DOHH2 (cell line): ENCODE data around the gene LAMB1.

Experiments used
- H3F3A ChIP-seq: fragments of 200-600 bp; sonication (generic), shearing (Covaris generic); 2 replicates; pipeline ENCODE4 v1.6.0; 2016; ENCODE audit warnings: antibody characterized with exemption, mild to moderate bottlenecking; ENCODE audit not compliant: control insufficient read depth, insufficient read depth
- H3K27ac ChIP-seq: fragments of 200-600 bp; sonication (generic); 2 replicates; pipeline ENCODE4 v1.5.1; 2014; ENCODE audit warnings: low read depth, mild to moderate bottlenecking, low read length, moderate library complexity
- H3K27me3 ChIP-seq: fragments of 200-600 bp; sonication (generic); 2 replicates; pipeline ENCODE4 v1.6.1; 2014; ENCODE audit warnings: mild to moderate bottlenecking, low read length, mixed read lengths; ENCODE audit not compliant: control insufficient read depth
- H3K36me3 ChIP-seq: fragments of 200-600 bp; sonication (generic); 2 replicates; pipeline ENCODE4 v1.6.1; 2014; ENCODE audit warnings: mild to moderate bottlenecking, low read length, moderate library complexity, mixed read lengths; ENCODE audit not compliant: control insufficient read depth
- H3K4me1 ChIP-seq: fragments of 200-600 bp; sonication (generic); 2 replicates; pipeline ENCODE4 v1.6.1; 2014; ENCODE audit warnings: mild to moderate bottlenecking, low read length, mixed read lengths; ENCODE audit not compliant: control insufficient read depth
- H3K4me2 ChIP-seq: fragments of 200-600 bp; sonication (generic); 2 replicates; pipeline ENCODE4 v1.6.0; 2014; ENCODE audit warnings: mild to moderate bottlenecking, low read length, moderate library complexity
- H3K4me3 ChIP-seq: fragments of 200-600 bp; sonication (generic); 2 replicates; pipeline ENCODE4 v1.5.1; 2014; ENCODE audit warnings: mild to moderate bottlenecking, low read length, mixed read lengths
- H3K79me2 ChIP-seq: fragments of 200-600 bp; sonication (generic); 2 replicates; pipeline ENCODE4 v1.6.1; 2014; ENCODE audit warnings: mild to moderate bottlenecking, low read length, mixed read lengths; ENCODE audit not compliant: control insufficient read depth
- H3K9me2 ChIP-seq: fragments of 200-600 bp; sonication (generic); replicated peaks from 2 replicates; pipeline ENCODE4 v1.6.1; 2014; ENCODE audit warnings: mild to moderate bottlenecking, low read length, mixed read lengths; ENCODE audit not compliant: control insufficient read depth
- H3K9me3 ChIP-seq: fragments of 200-600 bp; sonication (generic); 2 replicates; pipeline ENCODE4 v1.6.1; 2014; ENCODE audit warnings: antibody characterized with exemption, low read length, mixed read lengths; ENCODE audit not compliant: control insufficient read depth, insufficient read depth
- H4K20me1 ChIP-seq: fragments of 200-600 bp; sonication (generic); 2 replicates; pipeline ENCODE4 v1.6.0; 2014; ENCODE audit warnings: low read depth, mild to moderate bottlenecking, antibody characterized with exemption, low read length, moderate library complexity; ENCODE audit not compliant: control insufficient read depth, insufficient read depth
- EZH2phosphoT487 ChIP-seq: fragments of 200-600 bp; sonication (generic); IDR thresholded peaks from 2 replicates; pipeline ENCODE4 v1.6.1; 2017; ENCODE audit warnings: borderline replicate concordance, mild to moderate bottlenecking, antibody characterized with exemption, low read length, moderate library complexity, mixed read lengths
- TF ChIP-seq, protein P1 (sequence below): fragments of 200-600 bp; sonication (generic); IDR thresholded peaks from one replicate; pipeline ENCODE4 v1.5.1; 2014; ENCODE audit warnings: antibody characterized with exemption, mild to moderate bottlenecking, low read depth, low read length; ENCODE audit not compliant: poor library complexity, severe bottlenecking

Gene LAMB1

DNA sequence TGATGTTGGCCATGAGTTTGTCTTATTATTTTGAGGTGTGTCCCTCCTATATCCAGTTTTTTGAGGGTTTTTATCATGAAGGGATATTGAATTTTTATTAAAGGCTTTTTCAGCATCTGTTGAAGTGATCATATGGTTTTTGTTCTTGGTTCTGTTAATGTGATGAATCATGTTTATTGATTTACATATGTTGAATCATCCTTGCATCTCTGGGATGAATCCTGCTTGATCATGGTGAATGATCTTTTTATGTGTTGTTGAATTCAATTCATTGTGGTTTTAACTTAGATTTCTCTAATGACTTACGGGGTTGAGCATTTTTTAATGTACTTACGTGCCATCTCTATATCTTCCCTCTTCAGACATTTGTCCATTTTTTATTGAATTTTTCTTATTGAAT lies 89.1 kb downstream of the LAMB1 start:
- Histone ChIP-seq H3K27me3 (no peaks in the 10 kb centered on the region), H4K20me1 (no peaks in the 10 kb centered on the region), H3K4me2 (no peak overlapping the region), H3K79me2 (peaks cover 32% of the 10 kb centered on the region), H3K4me3 (no peak overlapping the region), H3F3A (no peaks in the 10 kb centered on the region), H3K9me2 (no peaks in the 10 kb centered on the region), H3K9me3 (no peaks in the 10 kb centered on the region), H3K4me1 (no peaks in the 10 kb centered on the region), H3K27ac (no peak overlapping the region), H3K36me3 (peaks cover 93% of the 10 kb centered on the region)
- TF ChIP-seq, protein P1, sequence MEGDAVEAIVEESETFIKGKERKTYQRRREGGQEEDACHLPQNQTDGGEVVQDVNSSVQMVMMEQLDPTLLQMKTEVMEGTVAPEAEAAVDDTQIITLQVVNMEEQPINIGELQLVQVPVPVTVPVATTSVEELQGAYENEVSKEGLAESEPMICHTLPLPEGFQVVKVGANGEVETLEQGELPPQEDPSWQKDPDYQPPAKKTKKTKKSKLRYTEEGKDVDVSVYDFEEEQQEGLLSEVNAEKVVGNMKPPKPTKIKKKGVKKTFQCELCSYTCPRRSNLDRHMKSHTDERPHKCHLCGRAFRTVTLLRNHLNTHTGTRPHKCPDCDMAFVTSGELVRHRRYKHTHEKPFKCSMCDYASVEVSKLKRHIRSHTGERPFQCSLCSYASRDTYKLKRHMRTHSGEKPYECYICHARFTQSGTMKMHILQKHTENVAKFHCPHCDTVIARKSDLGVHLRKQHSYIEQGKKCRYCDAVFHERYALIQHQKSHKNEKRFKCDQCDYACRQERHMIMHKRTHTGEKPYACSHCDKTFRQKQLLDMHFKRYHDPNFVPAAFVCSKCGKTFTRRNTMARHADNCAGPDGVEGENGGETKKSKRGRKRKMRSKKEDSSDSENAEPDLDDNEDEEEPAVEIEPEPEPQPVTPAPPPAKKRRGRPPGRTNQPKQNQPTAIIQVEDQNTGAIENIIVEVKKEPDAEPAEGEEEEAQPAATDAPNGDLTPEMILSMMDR: no peak
- no peak for TF ChIP-seq EZH2phosphoT487

DNA sequence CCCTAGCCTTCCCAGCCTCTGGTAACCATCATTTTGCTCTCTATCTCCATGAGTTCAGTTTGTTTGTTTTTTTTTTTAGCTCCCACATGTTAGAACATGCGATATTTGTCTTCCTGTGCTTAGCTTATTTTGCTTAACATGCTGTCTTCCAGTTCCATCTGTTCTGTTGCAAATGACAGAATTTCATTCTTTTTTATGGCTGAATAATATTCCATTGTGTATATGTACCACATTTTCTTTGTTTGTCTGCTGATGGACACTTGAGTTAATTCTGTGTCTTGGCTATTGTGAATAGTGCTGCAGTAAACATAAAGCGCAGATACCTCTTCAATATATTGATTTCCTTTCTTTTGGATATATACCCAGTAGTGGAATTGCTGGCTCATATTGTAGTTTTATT lies 91.0 kb downstream of the LAMB1 start:
- no peaks in the 10 kb centered on the region for H3F3A ChIP-seq
- no peak overlapping the region for H3K27ac ChIP-seq
- no peaks in the 10 kb centered on the region for H4K20me1 ChIP-seq
- no peaks in the 10 kb centered on the region for H3K9me2 ChIP-seq
- TF ChIP-seq, protein P1: no peak
- TF ChIP-seq EZH2phosphoT487: no peak
- peaks cover 32% of the 10 kb centered on the region for H3K79me2 ChIP-seq
- H3K27me3 ChIP-seq: no peaks in the 10 kb centered on the region
- no peaks in the 10 kb centered on the region for H3K9me3 ChIP-seq
- peaks cover 90% of the 10 kb centered on the region for H3K36me3 ChIP-seq
- no peaks in the 10 kb centered on the region for H3K4me1 ChIP-seq
- H3K4me2 ChIP-seq: no peak overlapping the region
- no peak overlapping the region for H3K4me3 ChIP-seq

- H3K27me3 ChIP-seq: no peaks in the 10 kb centered on the region
These were observed 93.5 kb downstream of the LAMB1 start for GRCh38 chr7:107909445-107909844.

More at GRCh38 chr7:107909445-107909844, 93.5 kb downstream of the LAMB1 start:
- no peaks in the 10 kb centered on the region for H3K9me3 ChIP-seq
- no peaks in the 10 kb centered on the region for H3F3A ChIP-seq
- peaks cover 96% of the 10 kb centered on the region for H3K36me3 ChIP-seq
- H3K4me1 ChIP-seq: no peaks in the 10 kb centered on the region
- no peaks in the 10 kb centered on the region for H4K20me1 ChIP-seq
- TF ChIP-seq, protein P1: no peak
- TF ChIP-seq EZH2phosphoT487: no peak
- no peaks in the 10 kb centered on the region for H3K9me2 ChIP-seq
- H3K79me2 ChIP-seq: peaks cover 32% of the 10 kb centered on the region
- no peak overlapping the region for H3K4me3 ChIP-seq
- H3K4me2 ChIP-seq: no peak overlapping the region
- no peak overlapping the region for H3K27ac ChIP-seq
